Activated naive CD4-positive, alpha-beta T cell treated with anti-CD3 and anti-CD28 coated beads, Interleukin-2, amount 10 ng/mL, durations not matched to agents 7 days and 5 days (primary cell): Measurements from ENCODE around the gene OR7G3.

Source experiments
- CTCF ChIA-PET: fragments of 350-600 bp; sonication (Branson Sonifier 250); formaldehyde crosslinking; loops from one replicate; lab custom pipeline; 2021; ENCODE audit warnings: antibody characterized with exemption; lab: Charles Lee
- DNase-seq: peaks from one replicate; pipeline ENCODE4 v3.0.0-alpha.2; 2020
- H3K27ac Mint-ChIP-seq: one replicate; pipeline ENCODE4 v1.8.0; 2021; ENCODE audit warnings: mild to moderate bottlenecking, moderate library complexity, mixed read lengths
- H3K27me3 Mint-ChIP-seq: one replicate; pipeline ENCODE4 v1.8.0; 2021; ENCODE audit warnings: mild to moderate bottlenecking, mixed read lengths
- H3K36me3 Mint-ChIP-seq: one replicate; pipeline ENCODE4 v1.8.0; 2021; ENCODE audit warnings: mixed read lengths
- H3K4me1 Mint-ChIP-seq: one replicate; pipeline ENCODE4 v1.8.0; 2021; ENCODE audit warnings: mixed read lengths
- H3K4me3 Mint-ChIP-seq: one replicate; pipeline ENCODE4 v1.8.0; 2021; ENCODE audit warnings: mild to moderate bottlenecking, moderate library complexity, mixed read lengths
- H3K9me3 Mint-ChIP-seq: one replicate; pipeline ENCODE4 v1.8.0; 2021; ENCODE audit warnings: mixed read lengths

Gene OR7G3

DNA sequence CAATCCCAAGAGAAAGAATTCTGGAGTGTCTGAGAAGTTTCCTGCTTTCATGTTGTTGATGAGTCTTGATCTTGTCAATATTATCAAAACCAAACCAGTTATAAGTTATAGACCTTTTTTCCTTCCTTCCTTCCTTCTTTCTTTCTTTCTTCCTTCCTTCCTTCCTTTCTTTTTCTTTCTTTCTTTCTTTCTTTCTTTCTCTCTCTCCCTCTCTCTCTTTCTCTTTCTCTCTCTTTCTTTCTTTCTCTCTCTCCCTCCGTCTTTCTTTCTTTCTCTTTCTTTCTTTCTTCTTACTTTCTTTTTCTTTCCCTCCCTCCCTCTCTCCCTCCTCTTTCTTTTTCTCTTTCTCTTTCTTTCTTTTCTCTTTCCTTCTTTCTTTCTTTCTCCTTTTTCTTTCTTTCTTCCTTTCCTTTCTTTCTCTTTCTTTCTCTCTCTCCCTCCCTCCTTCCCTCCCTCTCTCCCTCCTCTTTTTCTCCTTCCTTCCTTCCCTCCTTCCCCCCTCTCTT lies at the start of gene OR7G3:
Gene OR7G3, minus strand, starts transcription at position 51 of the 506 bp plus-strand sequence. Its CDS starts 0 bp downstream, at position 51.
- H3K36me3 Mint-ChIP-seq = no peaks in the 10 kb centered on the region
- no peaks in the 10 kb centered on the region for H3K9me3 Mint-ChIP-seq
- no peak for DNase-seq
- peaks cover 8% of the 10 kb centered on the region for H3K27me3 Mint-ChIP-seq
- H3K4me1 Mint-ChIP-seq = peaks cover 10% of the 10 kb centered on the region
- CTCF ChIA-PET = no interaction called here
- no peak within 1 kb of the TSS for H3K27ac Mint-ChIP-seq
- no peak within 1 kb of the TSS for H3K4me3 Mint-ChIP-seq

GRCh38 chr19:9175326-9175725 lies 48.6 kb upstream of the OR7G3 start:
- no peaks in the 10 kb centered on the region for H3K36me3 Mint-ChIP-seq
- H3K4me3 Mint-ChIP-seq = no peak overlapping the region
- H3K4me1 Mint-ChIP-seq = no peaks in the 10 kb centered on the region
- CTCF ChIA-PET = no interaction called here
- H3K9me3 Mint-ChIP-seq = peaks cover 23% of the 10 kb centered on the region
- no peaks in the 10 kb centered on the region for H3K27me3 Mint-ChIP-seq
- H3K27ac Mint-ChIP-seq = no peak overlapping the region
- DNase-seq = no peak

- CTCF ChIA-PET = no interaction called here
- H3K27ac Mint-ChIP-seq = no peak overlapping the region
- H3K27me3 Mint-ChIP-seq = no peaks in the 10 kb centered on the region
- H3K9me3 Mint-ChIP-seq = peaks cover 32% of the 10 kb centered on the region
- H3K4me1 Mint-ChIP-seq = no peaks in the 10 kb centered on the region
- no peak overlapping the region for H3K4me3 Mint-ChIP-seq
- H3K36me3 Mint-ChIP-seq = peaks cover 19% of the 10 kb centered on the region
- DNase-seq = no peak
These were observed 44.7 kb upstream of the OR7G3 start for GRCh38 chr19:9171393-9171991.

DNA sequence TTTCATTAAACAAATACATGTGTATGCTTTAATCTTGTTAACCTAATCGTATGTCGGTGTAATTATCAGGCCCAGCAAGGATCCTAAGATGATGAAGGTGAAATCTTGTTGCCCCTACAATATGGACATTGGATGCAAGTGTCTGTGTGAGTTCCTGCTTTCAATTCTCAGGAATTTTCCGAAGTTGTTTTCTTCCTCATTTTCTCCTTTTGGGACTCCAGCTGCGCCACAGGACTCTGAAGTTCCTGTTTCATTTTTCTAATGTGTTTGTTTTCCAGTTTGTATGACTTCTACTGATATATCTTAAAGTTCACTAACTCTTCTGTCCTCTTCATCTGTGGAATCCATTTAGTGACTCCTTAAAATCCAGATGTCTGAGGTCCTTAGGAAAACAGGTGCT lies 40.1 kb upstream of the OR7G3 start:
- CTCF ChIA-PET = no interaction called here

GRCh38 chr19:9165261-9165660 lies 38.5 kb upstream of the OR7G3 start:
- peaks cover 61% of the 10 kb centered on the region for H3K9me3 Mint-ChIP-seq

More for the DNA sequence above, 40.1 kb upstream of the OR7G3 start:
- no peaks in the 10 kb centered on the region for H3K27me3 Mint-ChIP-seq
- peaks cover 61% of the 10 kb centered on the region for H3K36me3 Mint-ChIP-seq
- no peak overlapping the region for H3K27ac Mint-ChIP-seq
- peaks cover 49% of the 10 kb centered on the region for H3K9me3 Mint-ChIP-seq
- H3K4me3 Mint-ChIP-seq = no peak overlapping the region
- no peaks in the 10 kb centered on the region for H3K4me1 Mint-ChIP-seq
- DNase-seq = no peak

GRCh38 chr19:9161427-9161826 lies 34.7 kb upstream of the OR7G3 start:
- Mint-ChIP-seq H3K9me3 (peaks cover 68% of the 10 kb centered on the region), H3K4me1 (no peaks in the 10 kb centered on the region), H3K36me3 (peaks cover 94% of the 10 kb centered on the region), H3K4me3 (no peak overlapping the region), H3K27me3 (no peaks in the 10 kb centered on the region), H3K27ac (no peak overlapping the region)
- CTCF ChIA-PET = no interaction called here
- DNase-seq = no peak

More at GRCh38 chr19:9165261-9165660, 38.5 kb upstream of the OR7G3 start:
- H3K27me3 Mint-ChIP-seq = no peaks in the 10 kb centered on the region
- CTCF ChIA-PET = no interaction called here
- no peak overlapping the region for H3K4me3 Mint-ChIP-seq
- H3K36me3 Mint-ChIP-seq = peaks cover 76% of the 10 kb centered on the region
- H3K4me1 Mint-ChIP-seq = no peaks in the 10 kb centered on the region
- no peak for DNase-seq
- H3K27ac Mint-ChIP-seq = no peak overlapping the region

GRCh38 chr19:9159891-9160290 lies 33.1 kb upstream of the OR7G3 start:
- peaks cover 75% of the 10 kb centered on the region for H3K9me3 Mint-ChIP-seq
- H3K27me3 Mint-ChIP-seq = no peaks in the 10 kb centered on the region
- DNase-seq = no peak
- H3K4me1 Mint-ChIP-seq = no peaks in the 10 kb centered on the region
- peaks cover 94% of the 10 kb centered on the region for H3K36me3 Mint-ChIP-seq
- CTCF ChIA-PET = no interaction called here
- H3K4me3 Mint-ChIP-seq = no peak overlapping the region
- H3K27ac Mint-ChIP-seq = no peak overlapping the region

GRCh38 chr19:9156304-9156703 lies 29.6 kb upstream of the OR7G3 start:
- peaks cover 97% of the 10 kb centered on the region for H3K36me3 Mint-ChIP-seq
- H3K4me3 Mint-ChIP-seq = no peak overlapping the region
- H3K27me3 Mint-ChIP-seq = no peaks in the 10 kb centered on the region
- CTCF ChIA-PET = no interaction called here
- peaks cover under 1% of the 10 kb centered on the region for H3K4me1 Mint-ChIP-seq
- no peak for DNase-seq
- peaks cover 79% of the 10 kb centered on the region for H3K9me3 Mint-ChIP-seq
- no peak overlapping the region for H3K27ac Mint-ChIP-seq

GRCh38 chr19:9155591-9155990 lies 28.8 kb upstream of the OR7G3 start:
- CTCF ChIA-PET = no interaction called here
- Mint-ChIP-seq H3K4me1 (peaks cover 2% of the 10 kb centered on the region), H3K9me3 (peaks cover 79% of the 10 kb centered on the region), H3K27me3 (no peaks in the 10 kb centered on the region), H3K27ac (no peak overlapping the region), H3K36me3 (peaks cover 97% of the 10 kb centered on the region), H3K4me3 (no peak overlapping the region)
- no peak for DNase-seq

DNA sequence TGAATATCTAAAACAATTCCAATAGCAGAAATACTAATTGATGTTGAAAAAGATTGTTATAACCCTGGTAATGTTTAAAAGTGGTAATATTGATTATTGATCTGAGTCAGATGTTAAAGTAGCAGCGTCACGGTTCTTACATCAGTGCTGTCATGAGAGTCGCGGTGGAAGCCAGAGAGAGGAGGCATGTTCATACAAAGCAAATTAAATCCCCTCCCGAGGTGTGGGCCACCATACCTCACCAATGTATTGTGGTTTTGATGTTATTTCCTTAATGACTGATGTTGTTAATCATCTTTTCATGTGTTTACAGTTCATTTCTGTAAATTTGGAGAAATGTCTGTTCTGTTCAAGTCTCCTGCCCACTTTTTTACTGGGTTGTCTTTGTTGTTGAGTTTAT lies 24.6 kb upstream of the OR7G3 start:
- H3K4me3 Mint-ChIP-seq = no peak overlapping the region
- CTCF ChIA-PET = no interaction called here
- peaks cover 2% of the 10 kb centered on the region for H3K4me1 Mint-ChIP-seq

GRCh38 chr19:9150650-9151049 lies 23.9 kb upstream of the OR7G3 start:
- CTCF ChIA-PET = no interaction called here
- Mint-ChIP-seq H3K4me3 (no peak overlapping the region), H3K36me3 (peaks cover 93% of the 10 kb centered on the region), H3K4me1 (peaks cover 2% of the 10 kb centered on the region), H3K27me3 (no peaks in the 10 kb centered on the region), H3K9me3 (peaks cover 84% of the 10 kb centered on the region), H3K27ac (no peak overlapping the region)
- no peak for DNase-seq

More for the DNA sequence above, 24.6 kb upstream of the OR7G3 start:
- peaks cover 96% of the 10 kb centered on the region for H3K36me3 Mint-ChIP-seq
- DNase-seq = no peak
- H3K27ac Mint-ChIP-seq = no peak overlapping the region
- H3K9me3 Mint-ChIP-seq = peaks cover 87% of the 10 kb centered on the region
- H3K27me3 Mint-ChIP-seq = no peaks in the 10 kb centered on the region

DNA sequence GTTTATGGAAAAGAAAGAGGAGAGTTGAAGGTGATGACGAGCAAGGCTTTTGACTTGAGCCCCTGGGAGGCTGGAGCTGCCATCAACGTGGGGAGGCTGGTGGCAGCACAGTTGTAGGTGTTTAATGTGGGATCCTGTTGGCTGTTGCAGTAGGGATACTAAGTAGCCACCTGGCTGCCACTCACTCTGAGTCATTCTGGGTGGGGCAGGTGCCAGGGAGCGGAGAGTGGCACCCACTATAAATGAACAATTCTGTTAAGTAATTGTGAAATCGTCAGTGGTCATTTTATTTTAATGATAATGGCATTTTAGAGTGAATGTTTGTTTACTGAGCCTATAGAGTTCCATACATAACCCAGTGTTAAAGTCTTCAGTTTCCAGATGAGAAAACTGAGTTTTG lies 23.2 kb upstream of the OR7G3 start:
- Mint-ChIP-seq H3K4me3 (no peak overlapping the region), H3K36me3 (peaks cover 93% of the 10 kb centered on the region), H3K27me3 (no peaks in the 10 kb centered on the region), H3K4me1 (peaks cover 2% of the 10 kb centered on the region), H3K9me3 (peaks cover 84% of the 10 kb centered on the region), H3K27ac (no peak overlapping the region)
- no peak for DNase-seq
- CTCF ChIA-PET = no interaction called here

- Mint-ChIP-seq H3K36me3 (peaks cover 92% of the 10 kb centered on the region), H3K9me3 (peaks cover 81% of the 10 kb centered on the region), H3K4me3 (no peak overlapping the region), H3K27ac (peak overlapping the region; percentile 60), H3K27me3 (no peaks in the 10 kb centered on the region), H3K4me1 (peaks cover 2% of the 10 kb centered on the region)
- CTCF ChIA-PET = no interaction called here
- DNase-seq = no peak
These were observed 21.9 kb upstream of the OR7G3 start for GRCh38 chr19:9148697-9149096.

DNA sequence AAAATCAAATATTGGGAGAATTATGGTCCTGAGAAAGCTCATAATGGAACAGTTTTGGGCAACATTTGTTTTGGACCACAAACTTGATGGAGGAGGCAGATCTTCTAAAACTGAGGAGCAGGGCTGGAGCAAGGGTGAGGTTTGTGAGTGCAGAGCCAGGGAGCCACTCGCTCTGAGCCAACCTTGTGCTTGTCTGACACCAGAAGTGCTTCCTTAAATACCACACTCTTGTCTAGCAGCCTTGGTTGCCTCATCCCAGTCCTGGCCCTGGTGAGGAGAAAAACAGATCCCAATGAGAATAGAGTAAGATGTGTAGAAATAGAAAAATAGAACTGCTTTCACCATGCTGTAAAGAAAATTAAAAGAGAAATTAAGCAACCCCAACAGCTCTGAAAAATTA lies 20.1 kb upstream of the OR7G3 start:
- Mint-ChIP-seq H3K36me3 (peaks cover 90% of the 10 kb centered on the region), H3K4me1 (peaks cover 12% of the 10 kb centered on the region), H3K27ac (no peak overlapping the region), H3K4me3 (no peak overlapping the region), H3K9me3 (peaks cover 73% of the 10 kb centered on the region), H3K27me3 (no peaks in the 10 kb centered on the region)
- DNase-seq = no peak
- CTCF ChIA-PET = no interaction called here

DNA sequence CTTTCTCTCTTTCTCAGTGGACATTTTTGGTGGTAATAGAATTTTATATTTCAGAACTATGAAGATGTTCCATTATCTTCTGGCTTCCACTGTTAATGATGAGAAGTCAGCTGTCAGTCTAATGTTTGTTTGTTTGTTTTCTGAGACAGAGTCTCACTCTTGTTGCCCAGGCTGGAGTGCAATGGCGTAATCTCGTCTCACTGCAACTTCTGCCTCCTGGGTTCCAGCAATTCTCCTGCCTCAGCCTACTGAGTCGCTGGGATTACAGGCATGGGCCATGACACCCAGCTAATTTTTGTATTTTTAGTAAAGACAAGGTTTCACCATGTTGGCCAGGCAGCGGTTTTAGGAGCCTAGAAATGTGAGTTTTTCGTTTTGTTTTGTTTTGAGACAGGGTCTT lies 18.2 kb upstream of the OR7G3 start:
- no peak overlapping the region for H3K27ac Mint-ChIP-seq
- H3K27me3 Mint-ChIP-seq = no peaks in the 10 kb centered on the region
- H3K36me3 Mint-ChIP-seq = peaks cover 81% of the 10 kb centered on the region
- H3K4me3 Mint-ChIP-seq = no peak overlapping the region
- no peak for DNase-seq
- H3K4me1 Mint-ChIP-seq = peaks cover 25% of the 10 kb centered on the region
- peaks cover 55% of the 10 kb centered on the region for H3K9me3 Mint-ChIP-seq
- CTCF ChIA-PET = no interaction called here
